ENCODE measurements around the gene PLXNA4. TPM values are rescaled to one million over a fixed set of nuclear protein-coding genes. Genes with fewer than 3 reads are reported as not detected.

The PLXNA4 gene
- total and polyA plus RNA-seq, 4 donors: 0.04 to 1.1 (median 0.41) TPM

GRCh38 chr7:132181946-132182685, 394.2 kb downstream of the PLXNA4 start:
- Histone ChIP-seq H3K4me3 (ENCODE audit: low read depth in 1 of 3, low read length in 3 of 3) (no peak overlapping the region), H3K9ac (ENCODE audit: low read depth in 1 of 2, low read length in 2 of 2) (no peak overlapping the region), H3K27me3 (ENCODE audit: control insufficient read depth in 4 of 4, insufficient read depth in 4 of 4, low read length in 3 of 4) (no peaks in the 10 kb centered on the region), H3K4me1 (ENCODE audit: control insufficient read depth in 4 of 4, insufficient read depth in 4 of 4, low read length in 3 of 4) (no peaks in the 10 kb centered on the region), H3K9me3 (ENCODE audit: control insufficient read depth in 4 of 4, low read length in 3 of 4) (peaks cover 3 to 8% (median 4%) of the 10 kb centered on the region in 4 donors), H3K36me3 (ENCODE audit: control insufficient read depth in 4 of 4, insufficient read depth in 3 of 4, low read depth in 1 of 4, low read length in 3 of 4) (peaks cover 0 to 4% (median 0%) of the 10 kb centered on the region in 4 donors), H3K27ac (ENCODE audit: low read depth in 1 of 2, low read length in 2 of 2) (no peak overlapping the region)
- TF ChIP-seq RXRA (IDR thresholded peaks at IDR 0.05) (no peak), ZBTB33 (IDR thresholded peaks at IDR 0.05) (no peak), FOXA2 (IDR thresholded peaks at IDR 0.05) (no peak), YY1 (IDR thresholded peaks at IDR 0.05) (no peak), HNF4A (conservative IDR thresholded peaks at IDR 0.05) (no peak), ATF3 (IDR thresholded peaks at IDR 0.05) (no peak), RAD21 (IDR thresholded peaks at IDR 0.05) (no peak), GABPA (IDR thresholded peaks at IDR 0.05 in 1 of 2, conservative IDR thresholded peaks at IDR 0.05 in 1 of 2) (no peak), JUND (IDR thresholded peaks at IDR 0.05) (no peak), EGR1 (IDR thresholded peaks at IDR 0.05; ENCODE audit: low read depth in 2 of 2) (no peak), SP1 (IDR thresholded peaks at IDR 0.05) (no peak), NR2F2 (IDR thresholded peaks at IDR 0.05) (no peak), HNF4G (IDR thresholded peaks at IDR 0.05) (no peak), REST (IDR thresholded peaks at IDR 0.05) (no peak), TAF1 (conservative IDR thresholded peaks at IDR 0.05) (no peak), MAX (IDR thresholded peaks at IDR 0.05) (no peak), CTCF (IDR thresholded peaks at IDR 0.05; ENCODE audit: low read depth, low read length, missing input control) (no peak)
- no peak for DNase-seq (ENCODE audit: low spot score)
- WGBS: 76% methylated on average over 9 of the region's 9 CpGs
